ENCODE measurements around the gene USH1C.

GRCh38 chr11:17473071-17473744 is 71.0 kb downstream of the USH1C start:
- TF ChIP-seq JUND (IDR thresholded peaks at IDR 0.05) (no peak), TAF1 (conservative IDR thresholded peaks at IDR 0.05) (no peak), CTCF (IDR thresholded peaks at IDR 0.05; ENCODE audit: low read depth, low read length, missing input control) (no peak), REST (IDR thresholded peaks at IDR 0.05) (no peak), FOXA1 (IDR thresholded peaks at IDR 0.05) (no peak), SP1 (IDR thresholded peaks at IDR 0.05) (no peak)
